HepG2 (cell line): ENCODE data around the gene C5AR2. TPM values are rescaled to one million over a fixed set of nuclear protein-coding genes. Genes with fewer than 3 reads are reported as not detected.
A peak's percentile ranks its signal among the peaks of the same experiment; 100 is the strongest.
"Not testable (repeated sequence)": the region's sequence is repeated elsewhere in the genome, so short reads cannot be mapped to it uniquely, and the experiment has no call there.

ENCODE experiments used
- ATAC-seq: fragments of 200-7000 bp; cut with Tn5 transposase; 3 replicates; pipeline ENCODE4 v1.9.1; 2020; ENCODE audit warnings: mild to moderate bottlenecking, moderate library complexity
- BruUV-seq: library from RNA; stranded (reverse); fragments of 400-500 nt; replicated peaks from 2 replicates; lab custom pipeline; 2021; lab: Mats Ljungman, UMichigan
- CTCF ChIA-PET: fragments of 300-600 bp; formaldehyde crosslinking; extraction: SDS; loops from one replicate; lab custom pipeline; 2021; ENCODE audit warnings: low total read pairs, inconsistent platforms, low intra/inter-chr PET ratio; lab: Yijun Ruan, JAX
- POLR2A ChIA-PET: fragments of 350-600 bp; sonication (Branson Sonifier 250); formaldehyde crosslinking; loops from one replicate; lab custom pipeline; 2020; ENCODE audit warnings: antibody characterized with exemption, inconsistent platforms; lab: Yijun Ruan, JAX
- DNase-seq: peaks from one replicate; pipeline ENCODE4 v3.0.0-alpha.2; 2015; ENCODE audit warnings: low spot score
- FAIRE-seq: peaks from 3 replicates; lab custom pipeline; 2011; peaks lifted over from hg19 to GRCh38; lab: Jason Lieb, UNC
- H2AFZ ChIP-seq: one replicate; pipeline ENCODE4 v1.6.1; 2011; ENCODE audit warnings: low read length, inconsistent platforms
- H3K27ac ChIP-seq: fragments of 300-600 bp; 3 replicates; pipeline ENCODE4 v1.8.0; 2011; ENCODE audit warnings: mixed run types, mild to moderate bottlenecking, mixed read lengths, low read length, inconsistent platforms; ENCODE audit not compliant: insufficient read depth; ENCODE audit errors: extremely low read length
- H3K27me3 ChIP-seq, 2 experiments: fragments of 200-600 bp in 1 of 2; 2 replicates in 1 of 2; 3 replicates in 1 of 2; pipeline versions ENCODE4 v1.6.0 to v1.8.0; 2011; ENCODE audit warnings: low read length in 2 of 2, mild to moderate bottlenecking in 2 of 2, moderate library complexity in 2 of 2, inconsistent platforms in 1 of 2; ENCODE audit not compliant: insufficient read depth in 2 of 2, control insufficient read depth in 1 of 2
- H3K36me3 ChIP-seq, 2 experiments: fragments of 200-600 bp in 1 of 2; replicated peaks in 1 of 2; 2 replicates in 1 of 2; 3 replicates in 1 of 2; pipeline versions ENCODE4 v1.5.1 to v1.8.0; 2011; ENCODE audit warnings: low read length in 2 of 2, inconsistent platforms in 1 of 2; ENCODE audit not compliant: insufficient read depth in 2 of 2, control insufficient read depth in 1 of 2
- H3K4me1 ChIP-seq: 2 replicates; pipeline ENCODE4 v1.5.1; 2012; ENCODE audit warnings: low read length, inconsistent platforms; ENCODE audit not compliant: insufficient read depth
- H3K4me2 ChIP-seq: 2 replicates; pipeline ENCODE4 v1.6.0; 2011; ENCODE audit warnings: low read depth, low read length, inconsistent platforms
- H3K4me3 ChIP-seq, 3 experiments: fragments of 200-600 bp in 1 of 3; sonication (generic), shearing (Covaris generic) in 1 of 3; replicated peaks in 1 of 3; 2 replicates each; pipeline ENCODE4 v1.5.1; 2011 to 2016; ENCODE audit warnings: low read length in 3 of 3, inconsistent platforms in 2 of 3, low read depth in 2 of 3, mild to moderate bottlenecking in 2 of 3, control low read depth in 1 of 3, mixed read lengths in 1 of 3; ENCODE audit not compliant: insufficient read depth in 1 of 3
- H3K79me2 ChIP-seq: one replicate; pipeline ENCODE4 v1.6.1; 2011; ENCODE audit warnings: low read length, inconsistent platforms; ENCODE audit not compliant: insufficient read depth
- H3K9ac ChIP-seq: 2 replicates; pipeline ENCODE4 v1.6.0; 2011; ENCODE audit warnings: mild to moderate bottlenecking, low read depth, low read length, inconsistent platforms; ENCODE audit not compliant: insufficient read depth
- H3K9me3 ChIP-seq: 2 replicates; pipeline ENCODE4 v1.5.1; 2012; ENCODE audit warnings: mild to moderate bottlenecking, low read length
- H4K20me1 ChIP-seq: 2 replicates; pipeline ENCODE4 v1.6.0; 2011; ENCODE audit warnings: inconsistent platforms, mild to moderate bottlenecking, low read length, moderate library complexity; ENCODE audit not compliant: insufficient read depth
- ADNP ChIP-seq: sonication (generic); formaldehyde crosslinking; IDR thresholded peaks from 2 replicates; pipeline ENCODE4 v1.4.0; 2020; ENCODE audit warnings: missing genetic modification reagents
- ELF3 ChIP-seq: IDR thresholded peaks from 2 replicates; pipeline ENCODE4 v1.6.1; 2016; ENCODE audit warnings: missing genetic modification reagents, missing compliant biosample characterization
- ETV5 ChIP-seq: IDR thresholded peaks from 2 replicates; pipeline ENCODE4 v1.6.1; 2018; ENCODE audit warnings: missing biosample characterization, missing genetic modification reagents, inconsistent platforms, borderline replicate concordance
- GABPA ChIP-seq, 2 experiments: IDR thresholded peaks; 2 replicates each; pipeline ENCODE4 v1.6.1; 2011 to 2016; ENCODE audit warnings: low read depth in 2 of 2, low read length in 1 of 2, missing biosample characterization in 1 of 2, missing genetic modification characterization in 1 of 2
- NAIF1 ChIP-seq: sonication (generic); formaldehyde crosslinking; IDR thresholded peaks from 2 replicates; pipeline ENCODE4 v1.5.0; 2020; ENCODE audit warnings: mild to moderate bottlenecking, missing genetic modification reagents, borderline replicate concordance
- STAT5B ChIP-seq: sonication (generic); formaldehyde crosslinking; IDR thresholded peaks from 2 replicates; pipeline ENCODE4 v1.4.0; 2020; ENCODE audit warnings: missing genetic modification reagents
- TFAP4 ChIP-seq: sonication (generic); IDR thresholded peaks from 2 replicates; pipeline ENCODE4 v1.6.1; 2016; ENCODE audit warnings: low read depth, borderline replicate concordance
- ZMYM3 ChIP-seq: sonication (generic); formaldehyde crosslinking; IDR thresholded peaks from 2 replicates; pipeline ENCODE4 v1.5.1; 2020; ENCODE audit warnings: mild to moderate bottlenecking, missing genetic modification reagents
- ZNF136 ChIP-seq: sonication (generic); formaldehyde crosslinking; IDR thresholded peaks from 2 replicates; pipeline ENCODE4 v1.8.1; 2022; ENCODE audit warnings: low read depth, mild to moderate bottlenecking, moderate library complexity, missing genetic modification reagents
- ZNF629 ChIP-seq: sonication (generic); formaldehyde crosslinking; conservative IDR thresholded peaks from 2 replicates; pipeline ENCODE4 v1.5.0; 2020; ENCODE audit warnings: missing genetic modification reagents
- ZNF768 ChIP-seq: sonication (generic); formaldehyde crosslinking; IDR thresholded peaks from 2 replicates; pipeline ENCODE4 v1.4.0; 2020; ENCODE audit warnings: missing genetic modification reagents
- ZNF770 ChIP-seq: sonication (generic); formaldehyde crosslinking; IDR thresholded peaks from 2 replicates; pipeline ENCODE4 v1.5.0; 2020; ENCODE audit warnings: mild to moderate bottlenecking, missing genetic modification reagents
- WGBS: methylation state at CpG from one replicate; pipeline ENCODE4 v1.1.6; 2017; ENCODE audit warnings: low lambda C conversion rate; 5-methylcytosine and 5-hydroxymethylcytosine counted together
- in situ Hi-C: cut with HindIII; loops from 2 replicates; pipeline ENCODE4 v1.10.0; 2017; ENCODE audit warnings: low pct_unique_long_range_greater_than_20kb; ENCODE audit not compliant: extremely low pct_ligation_motif_present
- intact Hi-C: fragments of 100-400 bp; cut with micrococcal nuclease; formaldehyde crosslinking; loops from one replicate; pipeline ENCODE4 v1.10.0; 2022; ENCODE audit not compliant: unreplicated experiment
- polyA plus RNA-seq, 8 experiments: library from polyadenylated mRNA; depleted of rRNA in 3 of 8; stranded (reverse) in 7 of 8; unstranded in 1 of 8; fragments of >200 nt; fragmentation: Illumina TruSeq in 4 of 8; extraction: Trizol in 4 of 8; gene quantifications; 2 replicates each; pipeline versions ENCODE4 v1.2.1 to v1.2.3, GENCODE V29; 2011 to 2016; ENCODE audit warnings: low read depth in 4 of 8, missing spikeins in 1 of 8, mixed read lengths in 1 of 8; ENCODE audit not compliant: insufficient read depth in 1 of 8
- total RNA-seq, 5 experiments: library from RNA; depleted of rRNA; stranded (reverse); fragments of >200 nt; fragmentation: Illumina TruSeq; extraction: Trizol; gene quantifications; 2 replicates each; pipeline ENCODE4 v1.2.3, GENCODE V29; 2016; ENCODE audit warnings: low read depth in 1 of 5

Gene C5AR2
- total and polyA plus RNA-seq, 2 of the 13 experiments (the other 11 are each of a cell fraction or from before 2014, with no cell fraction given), result 0.09 to 0.24 TPM

- no peak for ATAC-seq
- H3K27ac ChIP-seq, result no peak overlapping the region
- ChIA-PET CTCF (no interaction called here), POLR2A (interaction anchor here (2.6 kb wide), 1 partner anchor 17 kb away, joined by 8 read pairs; the partner anchor contains the start of gene DHX34)
- no peaks in the 10 kb centered on the region for H3K9me3 ChIP-seq
- peaks cover 41% of the 10 kb centered on the region for H3K4me1 ChIP-seq
- no peak for TF ChIP-seq NAIF1 (CRISPR knock-in tag)
- peak; percentile 79 for TF ChIP-seq ZMYM3 (CRISPR knock-in tag)
- peak; percentile 85 for TF ChIP-seq ZNF629
- no peak for TF ChIP-seq STAT5B (CRISPR knock-in tag)
- no peak for TF ChIP-seq ZNF136 (CRISPR knock-in tag)
- H3K27me3 ChIP-seq, result peaks cover 0 to 18% of the 10 kb centered on the region in 2 experiments; a peak in 3 of 5 replicates
- no peaks in the 10 kb centered on the region for H4K20me1 ChIP-seq
- no peak overlapping the region for H2AFZ ChIP-seq
- H3K4me2 ChIP-seq, result peak overlapping the region; percentile 50
- in situ Hi-C loops, result no loop called here
- 56% methylated on average over 6 of the region's 6 CpGs for WGBS
- H3K4me3 ChIP-seq, result peak overlapping the region in 1 of 3 experiments; percentile 19; a peak in 1 of 6 replicates
- no peak overlapping the region for H3K9ac ChIP-seq
- BruUV-seq, result no TSS peak
- no peak for FAIRE-seq
- intact Hi-C loops, result no loop called here
- DNase-seq, result no peak
- no peaks in the 10 kb centered on the region for H3K36me3 ChIP-seq
- H3K79me2 ChIP-seq, result no peaks in the 10 kb centered on the region
Measured at GRCh38 chr19:47331490-47331889, 485 bp upstream of the C5AR2 start.

GRCh38 chr19:47336765-47337718, 5.1 kb downstream of the C5AR2 start:
- intact Hi-C loops; DNase-seq; H3K27ac ChIP-seq; H3K79me2 ChIP-seq; H3K27me3 ChIP-seq; H3K36me3 ChIP-seq; H4K20me1 ChIP-seq; H2AFZ ChIP-seq; BruUV-seq; CTCF ChIA-PET; FAIRE-seq; H3K9me3 ChIP-seq; H3K9ac ChIP-seq; in situ Hi-C loops; H3K4me3 ChIP-seq; TF ChIP-seq GABPA (IDR thresholded peaks at IDR 0.05; ENCODE audit: low read depth, low read length): not testable (repeated sequence)
- Histone ChIP-seq H3K4me1 (peaks cover 20% of the 10 kb centered on the region), H3K4me2 (peak overlapping the region; percentile 51; the same call in 1 of the 2 replicates)
- ATAC-seq, result peak; percentile 37; the same call in 2 of the 3 replicates
- POLR2A ChIA-PET, result interaction anchor here (1.6 kb wide), 1 partner anchor 12 kb away, joined by 3 read pairs; the partner anchor contains the start of gene DHX34
- WGBS, result 30% methylated on average over 17 of the region's 18 CpGs
- 0 out of 2 replicates have a peak, but pooled peaks have one; percentile 44 for TF ChIP-seq GABPA (CRISPR knock-in tag; IDR thresholded peaks at IDR 0.05; ENCODE audit: low read depth)
- peak; percentile 73; the same call in 1 of the 2 replicates for TF ChIP-seq ZNF768 (CRISPR knock-in tag)
- 0 out of 2 replicates have a peak, but pooled peaks have one; percentile 22 for TF ChIP-seq ADNP (CRISPR knock-in tag)
- peak; percentile 69; the same call in 1 of the 2 replicates for TF ChIP-seq ZNF770
- TF ChIP-seq TFAP4, result peak; percentile 48; the same call in 1 of the 2 replicates
- TF ChIP-seq ETV5 (CRISPR knock-in tag), result peak; percentile 50; the same call in 1 of the 2 replicates
- 0 out of 2 replicates have a peak, but pooled peaks have one; percentile 25 for TF ChIP-seq ELF3 (CRISPR knock-in tag)
